GM12873 (cell line): ENCODE results near the gene ZNF683.

Source experiments
- CTCF ChIP-seq: IDR thresholded peaks from 2 replicates; pipeline ENCODE4 v1.5.1; 2012; ENCODE audit warnings: low read depth, mild to moderate bottlenecking, moderate library complexity, low read length, control low read depth; ENCODE audit not compliant: insufficient read depth; ENCODE audit errors: missing control alignments

Gene ZNF683

GRCh38 chr1:26361605-26362122, 10.9 kb downstream of the ZNF683 start:
- TF ChIP-seq CTCF, result no peak

GRCh38 chr1:26360807-26361604, 11.5 kb downstream of the ZNF683 start:
- TF ChIP-seq CTCF, result no peak

GRCh38 chr1:26359981-26360806, 12.4 kb downstream of the ZNF683 start:
- no peak for TF ChIP-seq CTCF

- TF ChIP-seq CTCF, result no peak
These were observed 13.9 kb downstream of the ZNF683 start for GRCh38 chr1:26358411-26359384.

GRCh38 chr1:26357121-26357602, 15.4 kb downstream of the ZNF683 start:
- no peak for TF ChIP-seq CTCF

GRCh38 chr1:26356106-26356505, 16.4 kb downstream of the ZNF683 start:
- TF ChIP-seq CTCF, result no peak

- TF ChIP-seq CTCF, result no peak
These were observed 17.6 kb downstream of the ZNF683 start for GRCh38 chr1:26354972-26355371.
